K562 (cell line): ENCODE results near the gene NUP88. TPM values are rescaled to one million over a fixed set of nuclear protein-coding genes. Genes with fewer than 3 reads are reported as not detected.
A peak's percentile ranks its signal among the peaks of the same experiment; 100 is the strongest.

ENCODE experiments used
- ATAC-seq: fragments of 200-7000 bp; cut with Tn5 transposase; 3 replicates; pipeline ENCODE4 v1.9.1; 2020; ENCODE audit warnings: moderate library complexity
- BruUV-seq: library from RNA; stranded (reverse); fragments of 400-500 nt; replicated peaks from 2 replicates; lab custom pipeline; 2021; lab: Mats Ljungman, UMichigan
- CTCF ChIA-PET: fragments of 300-600 bp; formaldehyde crosslinking; extraction: SDS; loops from one replicate; lab custom pipeline; 2021; ENCODE audit warnings: low intra/inter-chr PET ratio; lab: Yijun Ruan, JAX
- POLR2A ChIA-PET: fragments of 300-600, 350-650 bp; sonication (Branson Sonifier 250); formaldehyde crosslinking; extraction: SDS; loops from one replicate; lab custom pipeline; 2021; ENCODE audit warnings: antibody characterized with exemption, inconsistent platforms; lab: Yijun Ruan, JAX
- DNase-seq, 4 experiments: peaks; one replicate each; pipeline versions ENCODE4 v3.0.0 to v3.0.0-alpha.2; 2011 to 2018; ENCODE audit warnings: low spot score in 3 of 4, mixed read lengths in 3 of 4; ENCODE audit errors: extremely low read depth in 1 of 4
- FAIRE-seq: peaks from 2 replicates; lab custom pipeline; 2011; peaks lifted over from hg19 to GRCh38; lab: Jason Lieb, UNC
- H2AFZ ChIP-seq: 2 replicates; pipeline ENCODE4 v1.6.0; 2011; ENCODE audit warnings: low read depth, low read length, control low read depth, inconsistent platforms
- H3K27ac ChIP-seq: fragments of 200-600 bp; 3 replicates; pipeline ENCODE4 v1.8.0; 2011; ENCODE audit warnings: low read depth, mild to moderate bottlenecking, control low read depth, inconsistent platforms, low read length, moderate library complexity, mixed read lengths; ENCODE audit errors: extremely low read depth
- H3K27me3 ChIP-seq, 2 experiments: fragments of 300-600 bp in 1 of 2; 2 replicates in 1 of 2; 3 replicates in 1 of 2; pipeline versions ENCODE4 v1.6.0 to v1.8.0; 2011; ENCODE audit warnings: inconsistent platforms in 2 of 2, low read length in 2 of 2, mild to moderate bottlenecking in 1 of 2, mixed read lengths in 1 of 2, moderate library complexity in 1 of 2; ENCODE audit not compliant: control insufficient read depth in 2 of 2, insufficient read depth in 2 of 2
- H3K36me3 ChIP-seq: fragments of 300-600 bp; 3 replicates; pipeline ENCODE4 v1.8.0; 2011; ENCODE audit warnings: mild to moderate bottlenecking, low read length, inconsistent platforms; ENCODE audit not compliant: control insufficient read depth, insufficient read depth
- H3K4me1 ChIP-seq, 2 experiments: fragments of 200-600 bp in 1 of 2; replicated peaks in 1 of 2; 2 replicates in 1 of 2; 3 replicates in 1 of 2; pipeline versions ENCODE4 v1.5.1 to v1.8.0; 2011; ENCODE audit warnings: inconsistent platforms in 2 of 2, low read length in 2 of 2, mild to moderate bottlenecking in 1 of 2, mixed read lengths in 1 of 2, moderate library complexity in 1 of 2; ENCODE audit not compliant: control insufficient read depth in 2 of 2, insufficient read depth in 2 of 2
- H3K4me2 ChIP-seq: 2 replicates; pipeline ENCODE4 v1.6.1; 2011; ENCODE audit warnings: low read length, control low read depth, inconsistent platforms, mixed read lengths; ENCODE audit not compliant: insufficient read depth
- H3K4me3 ChIP-seq: fragments of 200-600 bp; sonication (generic), shearing (Covaris generic); 2 replicates; pipeline ENCODE4 v1.5.1; 2016; ENCODE audit warnings: control low read depth, inconsistent platforms
- H3K79me2 ChIP-seq: fragments of 200-600 bp; 3 replicates; pipeline ENCODE4 v1.8.0; 2011; ENCODE audit warnings: low read length, inconsistent platforms; ENCODE audit not compliant: control insufficient read depth, insufficient read depth
- H3K9ac ChIP-seq, 2 experiments: 2 replicates each; pipeline versions ENCODE4 v1.6.0 to v1.6.1; 2011; ENCODE audit warnings: low read depth in 2 of 2, low read length in 2 of 2, control low read depth in 1 of 2, inconsistent platforms in 1 of 2, mild to moderate bottlenecking in 1 of 2, mixed read lengths in 1 of 2; ENCODE audit not compliant: insufficient read depth in 1 of 2
- H3K9me1 ChIP-seq: one replicate; pipeline ENCODE4 v1.6.0; 2011; ENCODE audit warnings: inconsistent platforms, mild to moderate bottlenecking, low read length, moderate library complexity; ENCODE audit not compliant: control insufficient read depth, insufficient read depth
- H3K9me3 ChIP-seq: replicated peaks from 2 replicates; pipeline ENCODE4 v1.5.1; 2011; ENCODE audit warnings: low read depth, low read length, inconsistent platforms; ENCODE audit not compliant: control insufficient read depth, insufficient read depth
- H4K20me1 ChIP-seq: replicated peaks from 2 replicates; pipeline ENCODE4 v1.6.1; 2011; ENCODE audit warnings: low read length, inconsistent platforms, mixed read lengths; ENCODE audit not compliant: control insufficient read depth, insufficient read depth
- AFF1 ChIP-seq, 2 experiments: fragments of 450-650 bp; IDR thresholded peaks; 2 replicates each; pipeline ENCODE4 v1.6.1; 2018; ENCODE audit warnings: mild to moderate bottlenecking in 2 of 2, low read depth in 1 of 2; ENCODE audit not compliant: partially characterized antibody in 2 of 2
- BCLAF1 ChIP-seq, 2 experiments: fragments of 450-650 bp in 1 of 2; IDR thresholded peaks; 2 replicates each; pipeline ENCODE4 v1.6.1; 2011 to 2017; ENCODE audit warnings: low read depth in 2 of 2, antibody characterized with exemption in 1 of 2, borderline replicate concordance in 1 of 2, low read length in 1 of 2, mild to moderate bottlenecking in 1 of 2, mixed read lengths in 1 of 2; ENCODE audit not compliant: control insufficient read depth in 1 of 2
- CBX5 ChIP-seq: IDR thresholded peaks from 2 replicates; pipeline ENCODE4 v1.6.1; 2014; ENCODE audit warnings: low read depth, borderline replicate concordance
- DACH1 ChIP-seq: fragments of 450-650 bp; IDR thresholded peaks from 2 replicates; pipeline ENCODE4 v1.6.1; 2018; ENCODE audit not compliant: partially characterized antibody
- DNMT1 ChIP-seq: fragments of 450-650 bp; IDR thresholded peaks from 2 replicates; pipeline ENCODE4 v1.6.1; 2016; ENCODE audit warnings: antibody characterized with exemption, mild to moderate bottlenecking
- KAT2B ChIP-seq: IDR thresholded peaks from one replicate; pipeline ENCODE4 v1.6.1; 2012; ENCODE audit warnings: low read depth, mild to moderate bottlenecking, control low read depth, inconsistent platforms, low read length, moderate library complexity
- KLF13 ChIP-seq: fragments of 450-650 bp; IDR thresholded peaks from 2 replicates; pipeline ENCODE4 v1.6.1; 2016; ENCODE audit warnings: missing genetic modification characterization, low read depth, mild to moderate bottlenecking, missing compliant biosample characterization, moderate library complexity, borderline replicate concordance
- MEF2A ChIP-seq: IDR thresholded peaks from 2 replicates; pipeline ENCODE4 v1.6.1; 2011; ENCODE audit warnings: low read depth, mild to moderate bottlenecking, low read length, moderate library complexity; ENCODE audit not compliant: control insufficient read depth
- MXI1 ChIP-seq: IDR thresholded peaks from 2 replicates; pipeline ENCODE4 v1.6.1; 2011; ENCODE audit warnings: low read depth, mild to moderate bottlenecking, improper control_type of control experiment, low read length
- MYNN ChIP-seq, 2 experiments: sonication (generic); formaldehyde crosslinking in 1 of 2; IDR thresholded peaks; 2 replicates each; pipeline versions ENCODE4 v1.5.0 to v1.6.1; 2016 to 2020; ENCODE audit warnings: antibody characterized with exemption in 1 of 2, missing genetic modification reagents in 1 of 2
- POLR2A ChIP-seq: fragments of 450-650 bp; conservative IDR thresholded peaks from 2 replicates; pipeline ENCODE4 v1.6.1; 2016
- POLR2AphosphoS5 ChIP-seq: IDR thresholded peaks from 2 replicates; pipeline ENCODE4 v1.6.1; 2011; ENCODE audit warnings: mild to moderate bottlenecking, low read depth, low read length, moderate library complexity; ENCODE audit not compliant: control insufficient read depth, insufficient read depth
- POLR2G ChIP-seq: fragments of 200-400 bp; formaldehyde crosslinking; IDR thresholded peaks from 2 replicates; pipeline ENCODE4 v1.6.1; 2017; ENCODE audit warnings: low read depth, mild to moderate bottlenecking, antibody characterized with exemption, low read length, moderate library complexity
- SUPT5H ChIP-seq: fragments of 450-650 bp; IDR thresholded peaks from 2 replicates; pipeline ENCODE4 v1.6.1; 2016
- TARDBP ChIP-seq: fragments of 450-650 bp; IDR thresholded peaks from 2 replicates; pipeline ENCODE4 v1.6.1; 2016
- WGBS: fragments of 100-300 bp; shearing (Covaris generic); methylation state at CpG from one replicate; pipeline ENCODE4 v1.1.6; 2016; ENCODE audit warnings: low coverage, mixed read lengths; ENCODE audit not compliant: insufficient coverage; ENCODE audit errors: missing lambda C conversion rate; 5-methylcytosine and 5-hydroxymethylcytosine counted together
- in situ Hi-C: fragments of 300-500 bp; cut with MboI; formaldehyde crosslinking; loops from 4 replicates; pipeline ENCODE4 v1.15.0; 2018; ENCODE audit warnings: inconsistent platforms, mixed read lengths
- intact Hi-C: fragments of 100-400 bp; cut with micrococcal nuclease; formaldehyde crosslinking; loops from 2 replicates; pipeline ENCODE4 v1.14.2; 2022
- polyA plus RNA-seq, 8 experiments: library from polyadenylated mRNA; depleted of rRNA in 4 of 8; stranded (reverse) in 5 of 8; unstranded in 3 of 8; fragments of >200 nt; fragmentation: Nextera tagmentation in 2 of 8; fragmentation: Illumina TruSeq in 1 of 8; extraction: Ambion mirVana in 2 of 8; extraction: Trizol in 1 of 8; gene quantifications; 2 replicates each; pipeline versions ENCODE4 v1.2.1 to v1.2.3, GENCODE V29; 2011 to 2014; ENCODE audit warnings: inconsistent platforms in 1 of 8, missing spikeins in 1 of 8
- total RNA-seq, 7 experiments: library from RNA; depleted of rRNA in 6 of 7; stranded (reverse); fragments of >200 nt in 6 of 7; fragmentation: Illumina TruSeq in 2 of 7; extraction: Trizol in 2 of 7; gene quantifications; 2 replicates each; pipeline versions ENCODE4 v1.2.1 to v1.2.3, GENCODE V29; 2011 to 2021; ENCODE audit warnings: low replicate concordance in 1 of 7

NUP88 gene
- total and polyA plus RNA-seq, 9 of the 15 experiments (the other 6 are each of a cell fraction or from before 2014, with no cell fraction given): 59.9 to 160 (median 119) TPM

- no TSS peak for BruUV-seq
- CTCF ChIA-PET: no interaction called here
- TF ChIP-seq MYNN (IDR thresholded peaks at IDR 0.05) (0 out of 2 replicates have a peak, but pooled peaks have one; percentile 13), MYNN (CRISPR knock-in tag; IDR thresholded peaks at IDR 0.05) (no peak), MXI1 (no peak), MEF2A (no peak), DNMT1 (no peak), POLR2A (peak; percentile 62), POLR2AphosphoS5 (peak; percentile 17; the same call in 1 of the 2 replicates), CBX5 (no peak), TARDBP (no peak), KAT2B (no peak), BCLAF1 (IDR thresholded peaks at IDR 0.05; ENCODE audit: borderline replicate concordance in 1 of 2, control insufficient read depth in 1 of 2, low read depth in 2 of 2, low read length in 1 of 2) (no peak), AFF1 (IDR thresholded peaks at IDR 0.05; ENCODE audit: low read depth in 1 of 2, partially characterized antibody in 2 of 2) (no peak), DACH1 (no peak), SUPT5H (peak; percentile 49; the same call in 1 of the 2 replicates), KLF13 (tag) (no peak), POLR2G (0 out of 2 replicates have a peak, but pooled peaks have one; percentile 22)
These were observed 40.8 kb downstream of the NUP88 start for GRCh38 chr17:5378566-5379207.

More at GRCh38 chr17:5378566-5379207, 40.8 kb downstream of the NUP88 start:
- Histone ChIP-seq H3K9me3 (no peaks in the 10 kb centered on the region), H3K4me3 (no peak overlapping the region), H3K9ac (no peak overlapping the region), H3K27ac (no peak overlapping the region), H4K20me1 (no peaks in the 10 kb centered on the region), H3K36me3 (peaks cover 82% of the 10 kb centered on the region; the same call in 2 of the 3 replicates), H2AFZ (no peak overlapping the region), H3K4me1 (peaks cover 0 to 3% of the 10 kb centered on the region in 2 experiments; a peak in 2 of 5 replicates), H3K79me2 (no peaks in the 10 kb centered on the region), H3K4me2 (no peak overlapping the region), H3K27me3 (no peaks in the 10 kb centered on the region), H3K9me1 (no peaks in the 10 kb centered on the region)
- ATAC-seq (no peak), DNase-seq (no peak), FAIRE-seq (no peak)
- in situ Hi-C loops: no loop called here
- intact Hi-C loops: no loop called here
- POLR2A ChIA-PET: interaction anchor here (0.9 to 3.0 kb wide), 4 partner anchors 8 to 36 kb away, joined by 3 to 14 read pairs (median 4); no protein-coding TSS in a partner anchor
- 83% methylated on average over 1 of the region's 3 CpGs for WGBS
